ENCODE data around the gene TENM4.

TENM4 gene

DNA sequence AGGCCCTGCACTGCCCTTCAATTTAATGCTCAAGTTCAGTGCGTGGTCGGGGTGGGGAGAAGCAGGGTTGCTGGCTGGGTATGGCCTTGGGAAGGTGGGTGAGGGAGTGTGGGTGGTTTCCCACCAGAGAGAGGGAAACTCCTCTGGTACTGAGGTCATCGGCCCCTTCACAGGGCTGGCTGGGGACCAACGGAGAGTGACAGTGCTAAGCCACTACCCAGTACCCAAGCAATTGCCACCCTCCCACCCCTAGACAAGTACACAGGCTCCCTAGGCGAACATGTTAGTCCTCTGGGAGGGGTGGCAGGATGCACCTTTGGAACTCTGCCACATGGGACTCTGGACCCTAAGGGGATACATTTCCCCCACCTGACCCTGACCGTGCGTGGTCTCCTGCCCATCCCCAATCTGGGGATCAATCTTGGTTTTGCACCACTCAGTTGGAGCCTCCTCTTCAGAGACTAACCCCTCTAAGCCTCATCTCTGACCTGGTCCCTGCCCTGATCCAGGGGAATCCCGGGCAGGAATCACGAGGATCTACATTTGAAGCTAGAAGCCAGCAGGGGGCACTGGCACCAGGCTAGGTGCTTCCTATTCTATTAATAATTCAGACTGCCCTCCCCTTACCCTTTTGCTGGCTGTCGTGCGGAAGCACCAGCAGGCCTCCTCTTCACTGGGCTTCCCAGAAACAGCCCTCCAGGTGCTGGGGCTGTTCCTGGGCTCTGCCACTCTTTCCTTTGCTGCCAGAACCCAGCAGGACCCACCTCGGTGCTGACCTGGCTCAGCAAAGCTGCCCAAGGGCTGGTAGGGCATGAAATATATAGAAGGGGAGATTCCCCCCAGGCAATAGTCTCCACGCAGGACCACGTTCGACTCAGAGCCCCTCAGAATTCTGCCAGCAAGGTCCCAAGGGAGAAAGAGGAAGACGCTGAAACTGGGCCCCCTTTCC is 377.7 kb downstream of the TENM4 start:
- DNase-seq (ENCODE audit: low spot score), result no peak
- TF ChIP-seq, protein P1, sequence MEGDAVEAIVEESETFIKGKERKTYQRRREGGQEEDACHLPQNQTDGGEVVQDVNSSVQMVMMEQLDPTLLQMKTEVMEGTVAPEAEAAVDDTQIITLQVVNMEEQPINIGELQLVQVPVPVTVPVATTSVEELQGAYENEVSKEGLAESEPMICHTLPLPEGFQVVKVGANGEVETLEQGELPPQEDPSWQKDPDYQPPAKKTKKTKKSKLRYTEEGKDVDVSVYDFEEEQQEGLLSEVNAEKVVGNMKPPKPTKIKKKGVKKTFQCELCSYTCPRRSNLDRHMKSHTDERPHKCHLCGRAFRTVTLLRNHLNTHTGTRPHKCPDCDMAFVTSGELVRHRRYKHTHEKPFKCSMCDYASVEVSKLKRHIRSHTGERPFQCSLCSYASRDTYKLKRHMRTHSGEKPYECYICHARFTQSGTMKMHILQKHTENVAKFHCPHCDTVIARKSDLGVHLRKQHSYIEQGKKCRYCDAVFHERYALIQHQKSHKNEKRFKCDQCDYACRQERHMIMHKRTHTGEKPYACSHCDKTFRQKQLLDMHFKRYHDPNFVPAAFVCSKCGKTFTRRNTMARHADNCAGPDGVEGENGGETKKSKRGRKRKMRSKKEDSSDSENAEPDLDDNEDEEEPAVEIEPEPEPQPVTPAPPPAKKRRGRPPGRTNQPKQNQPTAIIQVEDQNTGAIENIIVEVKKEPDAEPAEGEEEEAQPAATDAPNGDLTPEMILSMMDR (IDR thresholded peaks at IDR 0.05; ENCODE audit: extremely low read depth, missing control alignments), result no peak

- TF ChIP-seq, protein P1 (IDR thresholded peaks at IDR 0.05; ENCODE audit: extremely low read depth, missing control alignments), result no peak
- DNase-seq (ENCODE audit: low spot score), result no peak
Measured at GRCh38 chr11:79060081-79060953, 380.5 kb downstream of the TENM4 start.

- DNase-seq (ENCODE audit: low spot score), result no peak
- TF ChIP-seq, protein P1 (IDR thresholded peaks at IDR 0.05; ENCODE audit: extremely low read depth, missing control alignments), result no peak
Measured at GRCh38 chr11:79059141-79059540, 381.7 kb downstream of the TENM4 start.

DNA sequence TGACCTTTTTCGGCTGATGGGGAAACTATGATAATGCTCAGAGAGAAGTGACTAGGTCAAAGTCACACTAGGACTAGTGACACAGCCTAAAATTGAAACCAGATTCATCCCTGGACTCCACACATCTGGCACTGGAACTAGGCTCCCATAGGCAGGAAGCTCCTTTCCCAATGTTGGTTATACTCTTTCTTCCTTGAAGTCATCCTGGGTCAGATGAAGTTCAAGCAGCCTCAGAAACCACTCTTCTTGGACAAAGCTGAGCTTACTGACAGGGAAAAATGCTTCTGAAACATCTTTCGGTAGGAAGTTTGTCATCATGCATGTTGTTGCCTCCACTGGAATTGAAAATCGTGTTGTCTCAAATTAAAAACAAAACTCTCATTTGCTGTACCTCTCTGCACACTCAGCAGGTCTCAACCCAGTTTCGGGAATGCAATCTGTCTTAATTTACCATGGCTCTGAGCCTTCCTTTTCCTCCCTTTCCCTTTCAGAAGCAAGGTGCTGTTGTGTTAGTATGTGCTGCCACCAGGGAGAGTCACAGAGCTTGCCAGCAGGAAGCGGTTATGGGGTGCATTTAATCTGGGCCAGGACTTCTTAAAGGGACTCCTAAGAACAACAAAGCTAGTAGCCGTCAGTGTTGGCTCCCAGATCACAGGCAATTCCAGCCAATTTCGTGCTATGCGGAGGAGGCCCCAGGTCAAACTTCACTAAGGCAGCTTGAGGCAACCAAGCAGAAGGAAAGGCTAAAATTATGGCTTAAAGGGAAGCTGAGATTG is 384.8 kb downstream of the TENM4 start:
- TF ChIP-seq, protein P1 (IDR thresholded peaks at IDR 0.05; ENCODE audit: extremely low read depth, missing control alignments), result no peak
- no peak for DNase-seq (ENCODE audit: low spot score)

DNA sequence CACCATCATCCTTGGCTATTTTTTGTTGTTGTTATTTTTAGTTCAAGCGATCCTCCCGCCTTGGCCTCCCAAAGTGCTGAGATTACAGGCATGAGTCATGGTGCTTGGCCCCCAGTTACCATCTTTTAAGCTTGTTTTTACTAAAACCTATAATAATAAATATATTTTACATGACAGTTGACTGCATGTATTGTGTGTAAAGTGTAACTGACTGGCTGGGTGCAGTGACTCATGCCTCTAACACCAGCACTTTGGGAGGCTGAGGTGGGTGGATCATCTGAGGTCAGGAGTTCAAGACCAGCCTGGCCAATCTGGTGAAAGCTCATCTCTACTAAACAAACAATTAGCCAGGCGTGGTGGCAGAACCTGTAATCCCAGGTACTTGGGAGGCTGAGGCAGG is 386.2 kb downstream of the TENM4 start:
- TF ChIP-seq, protein P1 (IDR thresholded peaks at IDR 0.05; ENCODE audit: extremely low read depth, missing control alignments), result no peak
- no peak for DNase-seq (ENCODE audit: low spot score)

DNA sequence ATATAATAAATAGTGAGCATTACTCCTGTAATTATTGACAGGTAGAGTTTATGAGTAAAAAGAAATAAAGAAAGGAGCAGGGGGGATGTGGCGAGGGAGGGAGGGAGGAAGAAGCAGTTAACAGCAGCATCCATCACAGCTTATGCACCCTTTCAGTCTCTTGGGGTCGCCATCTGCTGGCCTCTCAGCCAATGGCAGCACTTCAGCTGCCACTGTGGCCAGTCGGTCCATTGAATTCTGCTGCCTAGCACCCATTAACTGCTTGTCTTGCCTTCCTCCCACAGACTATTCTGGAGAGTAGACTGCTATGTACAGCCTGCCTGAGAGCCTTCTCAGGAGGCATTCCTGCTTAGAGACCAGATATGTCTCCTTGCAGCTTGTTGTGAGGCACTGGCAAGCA is 388.3 kb downstream of the TENM4 start:
- TF ChIP-seq, protein P1 (IDR thresholded peaks at IDR 0.05; ENCODE audit: extremely low read depth, missing control alignments), result no peak
- no peak for DNase-seq (ENCODE audit: low spot score)

All from GM20000 (cell line).